Adipocyte (in vitro differentiated cells): ENCODE results near the gene P2RX3.
"Not testable (repeated sequence)": the region's sequence is repeated elsewhere in the genome, so short reads cannot be mapped to it uniquely, and the experiment has no call there.

Source experiments
- DNase-seq: peaks from one replicate; pipeline ENCODE4 v3.0.0-alpha.2; 2015; ENCODE audit warnings: low read depth
- H3K27me3 ChIP-seq: replicated peaks from 2 replicates; pipeline ENCODE4 v1.7.0; 2013; ENCODE audit warnings: mild to moderate bottlenecking, low read length, moderate library complexity; ENCODE audit not compliant: control insufficient read depth, insufficient read depth
- H3K36me3 ChIP-seq: 2 replicates; pipeline ENCODE4 v1.7.0; 2013; ENCODE audit warnings: low read length, mild to moderate bottlenecking, moderate library complexity; ENCODE audit not compliant: control insufficient read depth, insufficient read depth, severe bottlenecking
- H3K4me1 ChIP-seq: 2 replicates; pipeline ENCODE4 v1.7.0; 2013; ENCODE audit warnings: mild to moderate bottlenecking, low read length, moderate library complexity; ENCODE audit not compliant: control insufficient read depth, insufficient read depth
- H3K4me3 ChIP-seq: 2 replicates; pipeline ENCODE4 v1.7.0; 2013; ENCODE audit warnings: mild to moderate bottlenecking, low read length, moderate library complexity
- H3K9ac ChIP-seq: 2 replicates; pipeline ENCODE4 v1.7.0; 2013; ENCODE audit warnings: mild to moderate bottlenecking, low read length, moderate library complexity
- H3K9me3 ChIP-seq: 2 replicates; pipeline ENCODE4 v1.7.0; 2013; ENCODE audit warnings: mild to moderate bottlenecking, low read length, moderate library complexity; ENCODE audit not compliant: control insufficient read depth

P2RX3 gene

GRCh38 chr11:57332694-57333440 lies 5.3 kb upstream of the P2RX3 start:
- H3K4me1 ChIP-seq, result peaks cover 19% of the 10 kb centered on the region
- no peak overlapping the region for H3K4me3 ChIP-seq
- H3K9ac ChIP-seq, result no peak overlapping the region
- no peak for DNase-seq
- H3K36me3 ChIP-seq, result peaks cover 60% of the 10 kb centered on the region
- peaks cover 2% of the 10 kb centered on the region for H3K27me3 ChIP-seq
- H3K9me3 ChIP-seq, result no peaks in the 10 kb centered on the region

- peak overlapping the region; percentile 84 for H3K4me3 ChIP-seq
- peak overlapping the region; percentile 82 for H3K9ac ChIP-seq
- H3K36me3 ChIP-seq, result peaks cover 39% of the 10 kb centered on the region
- peaks cover 19% of the 10 kb centered on the region for H3K4me1 ChIP-seq
- peaks cover 19% of the 10 kb centered on the region for H3K27me3 ChIP-seq
- DNase-seq, result no peak
- H3K9me3 ChIP-seq, result no peaks in the 10 kb centered on the region
Measured at GRCh38 chr11:57335023-57335342, 3.2 kb upstream of the P2RX3 start.

- DNase-seq, result peak; percentile 94
- no peaks in the 10 kb centered on the region for H3K9me3 ChIP-seq
- H3K4me1 ChIP-seq, result peaks cover 19% of the 10 kb centered on the region
- peak within 1 kb of the TSS; percentile 92 for H3K9ac ChIP-seq
- H3K36me3 ChIP-seq, result peaks cover 34% of the 10 kb centered on the region
- peak within 1 kb of the TSS; percentile 84 for H3K4me3 ChIP-seq
- peaks cover 19% of the 10 kb centered on the region for H3K27me3 ChIP-seq
Measured at GRCh38 chr11:57335343-57336110, 2.6 kb upstream of the P2RX3 start, which contains the start of gene SSRP1. SSRP1 (minus strand) TSS chr11:57335892; CDS start chr11:57335121, 771 bp downstream.

GRCh38 chr11:57336111-57336666 lies 2.0 kb upstream of the P2RX3 start:
- Histone ChIP-seq H3K9ac (peak overlapping the region; percentile 92), H3K4me1 (peaks cover 19% of the 10 kb centered on the region), H3K4me3 (peak overlapping the region; percentile 84), H3K9me3 (no peaks in the 10 kb centered on the region), H3K27me3 (peaks cover 19% of the 10 kb centered on the region), H3K36me3 (peaks cover 27% of the 10 kb centered on the region)
- DNase-seq, result no peak

- not testable (repeated sequence) for H3K4me3 ChIP-seq, H3K9me3 ChIP-seq
Measured at GRCh38 chr11:57336856-57337255, 1.3 kb upstream of the P2RX3 start.

GRCh38 chr11:57339328-57339727 lies 1.2 kb downstream of the P2RX3 start:
- H3K4me1 ChIP-seq, result peaks cover 17% of the 10 kb centered on the region
- no peak for DNase-seq
- no peaks in the 10 kb centered on the region for H3K36me3 ChIP-seq
- no peak overlapping the region for H3K9ac ChIP-seq
- no peak overlapping the region for H3K4me3 ChIP-seq
- H3K27me3 ChIP-seq, result peaks cover 19% of the 10 kb centered on the region
- no peaks in the 10 kb centered on the region for H3K9me3 ChIP-seq

More at GRCh38 chr11:57336856-57337255, 1.3 kb upstream of the P2RX3 start:
- not testable (repeated sequence) for DNase-seq, H3K9ac ChIP-seq
- Histone ChIP-seq H3K4me1 (peaks cover 19% of the 10 kb centered on the region), H3K36me3 (peaks cover 20% of the 10 kb centered on the region), H3K27me3 (peaks cover 19% of the 10 kb centered on the region)

- no peak overlapping the region for H3K4me3 ChIP-seq
- no peak for DNase-seq
- peaks cover 9% of the 10 kb centered on the region for H3K4me1 ChIP-seq
- H3K9ac ChIP-seq, result no peak overlapping the region
- H3K27me3 ChIP-seq, result peaks cover 19% of the 10 kb centered on the region
- H3K9me3 ChIP-seq, result no peaks in the 10 kb centered on the region
- no peaks in the 10 kb centered on the region for H3K36me3 ChIP-seq
Measured at GRCh38 chr11:57340039-57340615, 2.0 kb downstream of the P2RX3 start.

GRCh38 chr11:57341250-57341808 lies 3.2 kb downstream of the P2RX3 start:
- DNase-seq, result no peak
- Histone ChIP-seq H3K9me3 (no peaks in the 10 kb centered on the region), H3K4me1 (peaks cover 3% of the 10 kb centered on the region), H3K4me3 (no peak overlapping the region), H3K27me3 (peaks cover 19% of the 10 kb centered on the region), H3K36me3 (no peaks in the 10 kb centered on the region), H3K9ac (no peak overlapping the region)

- Histone ChIP-seq H3K27me3 (peaks cover 19% of the 10 kb centered on the region), H3K9me3 (no peaks in the 10 kb centered on the region), H3K36me3 (no peaks in the 10 kb centered on the region), H3K4me3 (no peak overlapping the region), H3K9ac (no peak overlapping the region), H3K4me1 (no peaks in the 10 kb centered on the region)
- DNase-seq, result no peak
Measured at GRCh38 chr11:57342702-57343101, 4.5 kb downstream of the P2RX3 start.

- Histone ChIP-seq H3K36me3 (no peaks in the 10 kb centered on the region), H3K9ac (no peak overlapping the region), H3K4me3 (no peak overlapping the region), H3K4me1 (no peaks in the 10 kb centered on the region), H3K9me3 (no peaks in the 10 kb centered on the region), H3K27me3 (peaks cover 9% of the 10 kb centered on the region)
- no peak for DNase-seq
Measured at GRCh38 chr11:57343825-57344224, 5.7 kb downstream of the P2RX3 start.

- Histone ChIP-seq H3K4me1 (no peaks in the 10 kb centered on the region), H3K9ac (peak overlapping the region; percentile 48), H3K27me3 (no peaks in the 10 kb centered on the region), H3K9me3 (no peaks in the 10 kb centered on the region), H3K36me3 (no peaks in the 10 kb centered on the region), H3K4me3 (no peak overlapping the region)
- no peak for DNase-seq
Measured at GRCh38 chr11:57344826-57345225, 6.7 kb downstream of the P2RX3 start.
